Esophagus squamous epithelium (tissue), 5 donors: Measurements from ENCODE around the gene ADCY6. TPM values are rescaled to one million over a fixed set of nuclear protein-coding genes. Genes with fewer than 3 reads are reported as not detected.

Experiments
- DNase-seq: peaks from one replicate; lab custom pipeline; 2025; lab: John Stamatoyannopoulos, UW
- H3K27ac ChIP-seq, 4 donors: fragments of 200-600 bp; sonication (generic); one replicate each; pipeline ENCODE4 v1.5.1; 2016 to 2019; ENCODE audit warnings: mild to moderate bottlenecking in 1 of 4
- H3K27me3 ChIP-seq, 4 donors: fragments of 200-600 bp; sonication (generic); 1 replicate in 3 of 4; 2 replicates in 1 of 4; pipeline versions ENCODE4 v1.5.1 to v1.6.0; 2017 to 2021; ENCODE audit warnings: antibody characterized with exemption in 1 of 4
- H3K36me3 ChIP-seq, 3 donors: fragments of 200-600 bp; sonication (generic); one replicate each; pipeline ENCODE4 v1.5.1; 2016 to 2019
- H3K4me1 ChIP-seq, 3 donors: fragments of 200-600 bp; sonication (generic); one replicate each; pipeline ENCODE4 v1.5.1; 2017 to 2019
- H3K4me3 ChIP-seq, 4 donors: fragments of 200-600 bp; sonication (generic); 1 replicate in 3 of 4; 2 replicates in 1 of 4; pipeline ENCODE4 v1.5.1; 2016 to 2019; ENCODE audit warnings: mild to moderate bottlenecking in 2 of 4, moderate library complexity in 1 of 4
- H3K9me3 ChIP-seq, 3 donors: fragments of 200-600 bp; sonication (generic); one replicate each; pipeline ENCODE4 v1.5.1; 2016 to 2019
- CTCF ChIP-seq, 6 experiments: fragments of 450-650 bp in 4 of 6; fragments of 200-600 bp in 2 of 6; sonication (generic) in 2 of 6; IDR thresholded peaks; one replicate each; pipeline ENCODE4 v1.5.1; 2016 to 2019; ENCODE audit warnings: antibody characterized with exemption in 6 of 6, mild to moderate bottlenecking in 4 of 6, moderate library complexity in 4 of 6
- POLR2A ChIP-seq, 4 donors: fragments of 450-650 bp; IDR thresholded peaks; one replicate each; pipeline ENCODE4 v1.6.1; 2017; ENCODE audit warnings: antibody characterized with exemption in 4 of 4, mild to moderate bottlenecking in 4 of 4, moderate library complexity in 3 of 4
- WGBS, 2 donors: methylation state at CpG; one replicate each; pipeline ENCODE4 v1.1.5; 2018; 5-methylcytosine and 5-hydroxymethylcytosine counted together
- intact Hi-C: fragments of 100-400 bp; cut with DNase I; formaldehyde crosslinking; loops from one replicate; pipeline ENCODE4 v1.15.0; 2022
- total RNA-seq, 4 donors: library from RNA; depleted of rRNA; stranded (reverse); fragments of >200 nt; gene quantifications; one replicate each; pipeline ENCODE4 v1.1.0, GENCODE V29; 2016
- donor health status: DM: yes; HTN: yes; CAD: no.

ADCY6 gene
- total RNA-seq, 4 donors from 2014 or later = 11.5 to 14.7 (median 13.9) TPM

GRCh38 chr12:48758186-48758585, 30.7 kb downstream of the ADCY6 start:
- H3K9me3 ChIP-seq = no peaks in the 10 kb centered on the region
- H3K4me3 ChIP-seq = no peak overlapping the region
- no peak overlapping the region for H3K27ac ChIP-seq
- H3K4me1 ChIP-seq = peaks cover 0 to 5% (median 0%) of the 10 kb centered on the region in 3 donors
- H3K27me3 ChIP-seq = no peaks in the 10 kb centered on the region
- DNase-seq = no peak
- 75 to 77% methylated on average over 4 of the region's 4 CpGs for WGBS, 2 donors
- H3K36me3 ChIP-seq = no peaks in the 10 kb centered on the region
- intact Hi-C loops = no loop called here
- TF ChIP-seq CTCF (IDR thresholded peaks at IDR 0.05) = no peak
- TF ChIP-seq POLR2A (IDR thresholded peaks at IDR 0.05) = no peak

GRCh38 chr12:48750769-48751356, 38.0 kb downstream of the ADCY6 start:
- Histone ChIP-seq H3K9me3 (no peaks in the 10 kb centered on the region), H3K27ac (no peak overlapping the region), H3K4me3 (no peak overlapping the region), H3K4me1 (peaks cover 0 to 5% (median 0%) of the 10 kb centered on the region in 3 donors), H3K27me3 (no peaks in the 10 kb centered on the region), H3K36me3 (no peaks in the 10 kb centered on the region)
- WGBS, 2 donors = 21 to 23% methylated on average over 2 of the region's 2 CpGs
- TF ChIP-seq CTCF (IDR thresholded peaks at IDR 0.05) (no peak), POLR2A (IDR thresholded peaks at IDR 0.05) (no peak)
- intact Hi-C loops = loop anchor here (5.0 kb wide), 1 partner anchor 46 kb away; no protein-coding TSS in a partner anchor
- DNase-seq = no peak

- H3K4me1 ChIP-seq = peaks cover 0 to 5% (median 0%) of the 10 kb centered on the region in 3 donors
- 92 to 100% methylated on average over 1 of the region's 1 CpG for WGBS, 2 donors
- no peak overlapping the region for H3K4me3 ChIP-seq
- no peak for TF ChIP-seq POLR2A (IDR thresholded peaks at IDR 0.05)
- TF ChIP-seq CTCF (IDR thresholded peaks at IDR 0.05) = no peak
- H3K36me3 ChIP-seq = no peaks in the 10 kb centered on the region
- H3K27me3 ChIP-seq = no peaks in the 10 kb centered on the region
- DNase-seq = no peak
- intact Hi-C loops = loop anchor here (5.0 kb wide), 1 partner anchor 47 kb away; no protein-coding TSS in a partner anchor
- no peak overlapping the region for H3K27ac ChIP-seq
- no peaks in the 10 kb centered on the region for H3K9me3 ChIP-seq
Observed at GRCh38 chr12:48750215-48750614, 38.7 kb downstream of the ADCY6 start.

- WGBS, 2 donors = 64 to 69% methylated on average over 8 to 9 of the region's 9 CpGs
- Histone ChIP-seq H3K36me3 (no peaks in the 10 kb centered on the region), H3K27me3 (peaks cover 0 to 26% (median 0%) of the 10 kb centered on the region in 4 donors), H3K4me3 (no peak overlapping the region), H3K27ac (no peak overlapping the region), H3K4me1 (no peaks in the 10 kb centered on the region), H3K9me3 (no peaks in the 10 kb centered on the region)
- intact Hi-C loops = no loop called here
- TF ChIP-seq CTCF (IDR thresholded peaks at IDR 0.05) (no peak), POLR2A (IDR thresholded peaks at IDR 0.05) (no peak)
- no peak for DNase-seq
Observed at GRCh38 chr12:48744251-48745008, 44.5 kb downstream of the ADCY6 start.

GRCh38 chr12:48739618-48740269, 49.1 kb downstream of the ADCY6 start:
- no peaks in the 10 kb centered on the region for H3K36me3 ChIP-seq
- whole genome bisulfite sequencing, 2 donors = 37 to 45% methylated on average over 5 of the region's 5 CpGs
- intact Hi-C loops = no loop called here

More at GRCh38 chr12:48739618-48740269, 49.1 kb downstream of the ADCY6 start:
- H3K4me3 ChIP-seq = no peak overlapping the region
- H3K27me3 ChIP-seq = peaks cover 0 to 33% (median 0%) of the 10 kb centered on the region in 4 donors
- no peak overlapping the region for H3K27ac ChIP-seq
- H3K4me1 ChIP-seq = no peaks in the 10 kb centered on the region
- H3K9me3 ChIP-seq = no peaks in the 10 kb centered on the region
- DNase-seq = no peak
- TF ChIP-seq CTCF (IDR thresholded peaks at IDR 0.05) (no peak), POLR2A (IDR thresholded peaks at IDR 0.05) (no peak)
